Neutrophil (primary cell): Measurements from ENCODE around the gene ASIC3.
A peak's percentile ranks its signal among the peaks of the same experiment; 100 is the strongest.

Experiments used
- H3K27ac ChIP-seq: fragments of 200-600 bp; sonication (generic); 2 replicates; pipeline ENCODE4 v1.5.1; 2016; ENCODE audit warnings: mild to moderate bottlenecking, moderate library complexity
- H3K27me3 ChIP-seq: fragments of 200-600 bp; sonication (generic); 2 replicates; pipeline ENCODE4 v1.6.0; 2016; ENCODE audit warnings: mild to moderate bottlenecking
- H3K36me3 ChIP-seq: fragments of 200-600 bp; sonication (generic); 2 replicates; pipeline ENCODE4 v1.5.1; 2017
- H3K4me1 ChIP-seq, 2 experiments: fragments of 200-600 bp in 1 of 2; sonication (generic) in 1 of 2; 1 replicate in 1 of 2; 2 replicates in 1 of 2; pipeline versions ENCODE4 v1.5.1 to v1.6.1; 2013 to 2016; ENCODE audit warnings: low read depth in 1 of 2, low read length in 1 of 2, mild to moderate bottlenecking in 1 of 2, moderate library complexity in 1 of 2; ENCODE audit not compliant: control insufficient read depth in 1 of 2, insufficient read depth in 1 of 2
- H3K4me3 ChIP-seq, 2 experiments: fragments of 200-600 bp in 1 of 2; sonication (generic) in 1 of 2; 1 replicate in 1 of 2; 2 replicates in 1 of 2; pipeline ENCODE4 v1.5.1; 2013 to 2016; ENCODE audit warnings: low read depth in 1 of 2, low read length in 1 of 2, mild to moderate bottlenecking in 1 of 2, moderate library complexity in 1 of 2
- H3K9me3 ChIP-seq: fragments of 200-600 bp; sonication (generic); 2 replicates; pipeline ENCODE4 v1.5.1; 2016
- TF ChIP-seq, protein P1 (sequence below): fragments of 200-600 bp; sonication (generic); IDR thresholded peaks from 2 replicates; pipeline ENCODE4 v1.5.1; 2016; ENCODE audit warnings: antibody characterized with exemption

The ASIC3 gene

DNA sequence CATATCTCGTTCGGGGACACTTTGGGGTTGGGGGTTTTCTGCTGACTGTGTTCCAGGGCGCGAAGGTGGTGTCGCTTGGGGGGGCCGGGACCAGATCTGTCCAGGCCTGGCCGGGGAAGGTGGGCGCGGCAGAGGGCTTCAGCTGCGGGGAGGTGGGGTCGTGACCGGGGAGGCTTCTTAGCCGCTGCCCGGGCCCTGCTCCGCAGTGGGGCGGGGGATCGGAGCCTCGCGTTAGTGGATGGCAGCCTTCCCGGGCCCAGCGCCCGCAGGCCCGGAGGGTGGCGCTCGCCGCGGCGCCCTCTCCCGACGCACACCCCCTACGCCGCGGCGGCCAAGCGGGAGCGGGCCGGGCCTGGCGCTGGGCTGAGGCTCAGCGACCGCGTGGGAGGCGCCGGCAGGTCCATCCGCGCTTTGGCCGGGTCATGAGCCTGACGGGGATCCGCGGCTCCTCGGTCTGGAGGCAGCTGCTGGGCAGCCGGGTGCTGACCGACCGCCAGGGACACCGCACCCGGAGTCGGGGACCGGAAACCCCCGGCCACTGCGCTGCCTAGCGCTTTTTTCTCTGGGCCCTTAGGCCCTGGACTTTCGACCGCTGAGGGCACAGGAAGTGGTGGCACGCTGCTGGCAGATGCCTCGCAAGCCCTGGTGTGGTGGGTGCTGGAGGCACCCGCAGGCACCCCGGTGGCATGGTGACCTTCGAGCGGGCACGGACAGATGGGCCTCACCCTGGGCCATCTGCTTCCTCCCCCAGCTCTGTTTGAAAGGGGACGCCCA, 39.1 kb downstream of the ASIC3 start:
- Histone ChIP-seq H3K4me3 (peak overlapping the region; percentile 62 to 79), H3K4me1 (peaks cover 49 to 52% of the 10 kb centered on the region in 2 experiments), H3K27ac (peak overlapping the region; percentile 64), H3K36me3 (no peaks in the 10 kb centered on the region), H3K9me3 (no peaks in the 10 kb centered on the region), H3K27me3 (peaks cover 52% of the 10 kb centered on the region)
- TF ChIP-seq, protein P1, sequence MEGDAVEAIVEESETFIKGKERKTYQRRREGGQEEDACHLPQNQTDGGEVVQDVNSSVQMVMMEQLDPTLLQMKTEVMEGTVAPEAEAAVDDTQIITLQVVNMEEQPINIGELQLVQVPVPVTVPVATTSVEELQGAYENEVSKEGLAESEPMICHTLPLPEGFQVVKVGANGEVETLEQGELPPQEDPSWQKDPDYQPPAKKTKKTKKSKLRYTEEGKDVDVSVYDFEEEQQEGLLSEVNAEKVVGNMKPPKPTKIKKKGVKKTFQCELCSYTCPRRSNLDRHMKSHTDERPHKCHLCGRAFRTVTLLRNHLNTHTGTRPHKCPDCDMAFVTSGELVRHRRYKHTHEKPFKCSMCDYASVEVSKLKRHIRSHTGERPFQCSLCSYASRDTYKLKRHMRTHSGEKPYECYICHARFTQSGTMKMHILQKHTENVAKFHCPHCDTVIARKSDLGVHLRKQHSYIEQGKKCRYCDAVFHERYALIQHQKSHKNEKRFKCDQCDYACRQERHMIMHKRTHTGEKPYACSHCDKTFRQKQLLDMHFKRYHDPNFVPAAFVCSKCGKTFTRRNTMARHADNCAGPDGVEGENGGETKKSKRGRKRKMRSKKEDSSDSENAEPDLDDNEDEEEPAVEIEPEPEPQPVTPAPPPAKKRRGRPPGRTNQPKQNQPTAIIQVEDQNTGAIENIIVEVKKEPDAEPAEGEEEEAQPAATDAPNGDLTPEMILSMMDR: no peak

DNA sequence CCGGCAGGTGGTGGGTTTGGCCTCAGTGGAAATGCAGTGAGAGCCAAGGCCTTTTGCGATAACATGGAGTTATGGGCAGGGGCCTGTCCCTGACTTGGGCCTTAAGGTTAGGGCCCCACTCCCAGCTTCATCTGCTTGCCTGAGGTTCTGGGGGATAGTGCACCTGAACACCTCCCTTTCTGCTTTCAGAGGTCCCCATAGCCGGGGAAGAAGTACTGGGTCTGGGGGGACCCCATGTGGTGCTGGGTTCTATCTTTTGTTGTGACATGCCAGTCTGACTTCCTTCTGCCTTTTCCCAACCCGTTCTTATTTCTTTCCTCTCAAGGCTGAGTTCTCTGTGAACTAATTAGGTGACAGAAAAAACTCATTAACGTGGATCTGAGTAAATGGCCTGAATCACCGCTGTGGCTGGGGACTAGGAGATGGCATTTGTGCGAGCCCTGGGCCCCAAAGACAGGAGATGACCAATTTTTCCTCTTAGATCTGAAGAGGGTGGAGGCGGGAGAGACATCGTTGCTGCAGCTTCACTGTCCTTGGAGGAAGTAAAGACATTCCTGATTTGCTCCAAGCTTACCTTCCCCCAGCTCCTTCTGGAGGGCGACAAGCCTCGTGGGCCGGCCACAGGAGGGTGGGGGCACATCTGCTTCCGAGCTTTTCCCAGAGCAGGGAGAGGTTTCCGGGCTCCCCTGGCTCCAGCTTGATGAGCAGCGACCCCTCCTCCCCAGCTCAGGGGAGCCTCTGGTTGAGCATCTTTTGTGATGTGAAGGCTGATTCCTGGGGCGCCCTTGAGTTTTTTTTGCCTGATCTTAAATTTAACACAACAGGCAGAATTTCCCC, 39.9 kb downstream of the ASIC3 start:
- Histone ChIP-seq H3K27ac (peak overlapping the region; percentile 64), H3K4me1 (peaks cover 43 to 44% of the 10 kb centered on the region in 2 experiments), H3K9me3 (no peaks in the 10 kb centered on the region), H3K36me3 (no peaks in the 10 kb centered on the region), H3K4me3 (peak overlapping the region; percentile 62 to 79), H3K27me3 (peaks cover 52% of the 10 kb centered on the region)
- TF ChIP-seq, protein P1: no peak

DNA sequence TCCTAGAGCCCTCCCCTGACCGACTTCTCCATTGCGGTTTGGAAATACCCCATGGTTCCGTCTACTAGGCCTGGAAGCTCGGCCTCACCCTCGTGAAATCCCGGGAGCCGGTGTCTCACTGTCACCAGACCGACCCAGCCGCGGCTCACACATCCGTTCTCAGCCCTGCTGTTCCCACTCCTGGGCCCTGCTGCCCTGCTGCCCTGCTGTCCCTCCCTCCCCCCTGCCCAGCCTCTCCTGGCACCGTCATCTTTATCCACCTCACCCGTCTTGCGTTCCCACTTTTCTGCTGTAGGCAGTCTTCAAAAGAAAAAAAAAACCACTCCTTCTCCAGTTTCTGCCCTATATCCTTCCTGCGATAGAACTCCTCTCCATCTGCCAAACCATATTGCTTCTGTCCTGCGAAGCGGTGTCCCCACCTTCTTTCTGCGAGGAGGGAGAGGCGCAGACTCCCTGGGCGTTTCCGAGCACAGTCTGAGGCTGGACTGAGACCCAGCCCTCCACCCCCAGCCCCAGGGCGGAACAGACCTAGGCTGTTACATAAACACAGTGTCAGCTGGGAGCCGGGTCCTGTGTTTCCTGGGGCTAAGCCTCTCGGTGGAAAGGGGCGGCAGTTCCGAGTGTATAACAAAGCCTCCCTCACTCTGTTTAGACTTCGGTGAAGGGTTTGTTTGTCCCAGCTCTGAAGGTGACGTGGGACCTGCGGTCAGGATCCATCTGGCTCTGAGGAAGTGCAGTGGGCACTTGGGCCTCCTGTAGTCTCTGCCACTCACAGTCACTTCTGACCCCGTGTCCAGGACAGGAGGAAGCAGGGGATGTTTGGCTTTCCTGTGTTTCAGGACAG, 40.7 kb downstream of the ASIC3 start:
- H3K27ac ChIP-seq: peak overlapping the region; percentile 64
- H3K4me1 ChIP-seq: peaks cover 38 to 39% of the 10 kb centered on the region in 2 experiments
- peak overlapping the region; percentile 62 to 79 for H3K4me3 ChIP-seq
- no peaks in the 10 kb centered on the region for H3K9me3 ChIP-seq
- H3K27me3 ChIP-seq: peaks cover 49% of the 10 kb centered on the region
- TF ChIP-seq, protein P1: no peak
- no peaks in the 10 kb centered on the region for H3K36me3 ChIP-seq

- Histone ChIP-seq H3K27ac (peak overlapping the region; percentile 64), H3K9me3 (no peaks in the 10 kb centered on the region), H3K27me3 (peaks cover 38% of the 10 kb centered on the region), H3K4me1 (peaks cover 38 to 39% of the 10 kb centered on the region in 2 experiments), H3K4me3 (peak overlapping the region in 1 of 2 experiments; percentile 62), H3K36me3 (no peaks in the 10 kb centered on the region)
- TF ChIP-seq, protein P1: no peak
These were observed 41.8 kb downstream of the ASIC3 start for GRCh38 chr7:151089893-151090730.
